IPS DF 4.7 (cell line): Measurements from ENCODE around the gene LUZP1.
"Not testable (repeated sequence)": the region's sequence is repeated elsewhere in the genome, so short reads cannot be mapped to it uniquely, and the experiment has no call there.

Experiments
- DNase-seq: peaks from one replicate; pipeline ENCODE4 v3.0.0-alpha.2; 2013; ENCODE audit warnings: low spot score; ENCODE audit errors: extremely low read depth

LUZP1 gene

DNA sequence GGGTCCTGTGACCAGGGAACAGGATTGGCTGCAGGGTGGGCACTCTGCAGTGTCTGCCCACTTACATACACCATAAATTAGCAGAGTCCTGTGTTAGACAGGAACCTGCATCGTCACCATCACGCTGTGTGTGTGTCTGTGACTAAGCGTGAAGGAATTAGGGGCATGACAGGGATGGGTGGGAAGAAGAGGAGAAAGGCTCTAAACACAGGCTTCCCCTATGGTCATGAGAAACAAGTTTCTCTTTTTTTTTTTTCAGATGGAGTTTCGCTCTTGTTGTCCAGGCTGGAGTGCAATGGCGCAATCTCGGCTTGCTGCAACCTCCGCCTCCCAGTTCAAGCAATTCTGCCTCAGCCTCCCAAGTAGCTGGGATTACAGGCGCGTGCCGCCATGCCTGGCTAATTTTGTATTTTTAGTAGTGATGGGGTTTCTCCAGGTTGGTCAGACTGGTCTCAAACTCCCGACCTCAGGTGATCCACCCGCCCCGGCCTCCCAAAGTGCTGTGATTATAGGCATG is 20.3 kb upstream of the LUZP1 start:
- not testable (repeated sequence) for DNase-seq

- DNase-seq = no peak
Measured at GRCh38 chr1:23188434-23188884, 19.8 kb upstream of the LUZP1 start.

GRCh38 chr1:23187637-23188036 is 19.0 kb upstream of the LUZP1 start:
- DNase-seq = no peak

DNA sequence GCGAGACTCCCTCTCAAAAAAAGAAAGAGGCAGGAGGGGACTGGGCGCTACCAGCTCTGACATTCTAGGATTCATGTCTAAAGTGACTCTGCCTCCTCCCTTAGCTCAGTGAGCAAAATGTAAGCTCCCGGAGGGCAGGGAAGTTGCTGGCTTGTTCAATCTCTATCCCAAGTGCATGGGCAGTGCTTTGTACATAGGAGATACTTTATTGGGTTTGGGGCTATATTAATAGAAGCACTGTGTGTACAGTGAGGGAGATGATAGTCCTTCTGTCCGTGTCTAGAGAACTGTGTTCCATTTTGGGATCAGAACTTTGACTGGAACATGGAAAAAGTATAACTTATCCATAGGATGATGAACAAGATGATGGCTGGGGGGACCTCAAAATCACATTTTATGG is 16.7 kb upstream of the LUZP1 start:
- no peak for DNase-seq

GRCh38 chr1:23184212-23184934 is 15.7 kb upstream of the LUZP1 start:
- no peak for DNase-seq

DNA sequence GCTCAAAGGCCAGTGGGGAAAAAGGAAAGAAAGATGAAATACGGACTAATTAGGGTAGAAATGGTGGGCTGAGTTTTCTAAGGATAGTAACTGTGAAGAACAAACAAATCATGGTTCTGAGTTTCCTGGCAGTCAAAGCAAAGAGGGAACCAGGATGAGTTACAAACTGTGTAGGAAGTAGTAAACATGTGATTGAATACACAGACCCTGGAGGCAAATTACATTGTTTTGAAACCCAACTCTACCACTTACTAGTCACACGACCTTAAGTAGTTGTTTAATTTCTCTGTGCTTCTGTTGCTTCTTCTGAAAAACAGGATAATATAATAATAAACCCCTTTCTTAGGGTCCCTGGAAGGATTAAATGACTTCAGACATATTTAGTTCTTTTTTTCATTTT is 11.2 kb upstream of the LUZP1 start:
- no peak for DNase-seq

- DNase-seq = no peak
Measured at GRCh38 chr1:23178950-23179349, 10.3 kb upstream of the LUZP1 start.

GRCh38 chr1:23178414-23178813 is 9.8 kb upstream of the LUZP1 start:
- DNase-seq = no peak

- no peak for DNase-seq
Measured at GRCh38 chr1:23177438-23178380, 9.1 kb upstream of the LUZP1 start.

DNA sequence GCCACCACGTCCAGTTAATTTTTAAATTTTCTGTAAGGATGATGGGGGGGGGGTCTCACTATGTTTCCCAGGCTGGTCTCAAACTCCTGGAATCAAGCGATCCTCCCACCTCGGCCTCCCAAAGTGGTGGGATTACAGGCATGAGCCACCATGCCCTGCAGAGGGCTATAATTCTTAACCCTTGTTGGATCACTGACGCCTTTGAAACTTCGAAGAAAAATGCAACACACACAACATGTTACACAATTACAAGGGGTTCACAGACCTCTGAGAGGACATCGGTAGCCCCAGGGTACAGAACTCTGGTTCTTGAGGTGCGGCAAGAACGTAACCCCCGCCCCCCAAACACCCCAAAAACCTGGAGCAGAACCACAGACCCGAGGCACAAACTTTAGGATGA is 8.4 kb upstream of the LUZP1 start:
- DNase-seq = no peak

- DNase-seq = no peak
Measured at GRCh38 chr1:23174426-23175110, 5.9 kb upstream of the LUZP1 start.

- DNase-seq = no peak
Measured at GRCh38 chr1:23171181-23171755, 2.6 kb upstream of the LUZP1 start.

- no peak for DNase-seq
Measured at GRCh38 chr1:23169727-23170335, 1.2 kb upstream of the LUZP1 start.

- no peak for DNase-seq
Measured at GRCh38 chr1:23169195-23169575, 529 bp upstream of the LUZP1 start.

GRCh38 chr1:23168079-23168444 is 594 bp downstream of the LUZP1 start:
- no peak for DNase-seq

DNA sequence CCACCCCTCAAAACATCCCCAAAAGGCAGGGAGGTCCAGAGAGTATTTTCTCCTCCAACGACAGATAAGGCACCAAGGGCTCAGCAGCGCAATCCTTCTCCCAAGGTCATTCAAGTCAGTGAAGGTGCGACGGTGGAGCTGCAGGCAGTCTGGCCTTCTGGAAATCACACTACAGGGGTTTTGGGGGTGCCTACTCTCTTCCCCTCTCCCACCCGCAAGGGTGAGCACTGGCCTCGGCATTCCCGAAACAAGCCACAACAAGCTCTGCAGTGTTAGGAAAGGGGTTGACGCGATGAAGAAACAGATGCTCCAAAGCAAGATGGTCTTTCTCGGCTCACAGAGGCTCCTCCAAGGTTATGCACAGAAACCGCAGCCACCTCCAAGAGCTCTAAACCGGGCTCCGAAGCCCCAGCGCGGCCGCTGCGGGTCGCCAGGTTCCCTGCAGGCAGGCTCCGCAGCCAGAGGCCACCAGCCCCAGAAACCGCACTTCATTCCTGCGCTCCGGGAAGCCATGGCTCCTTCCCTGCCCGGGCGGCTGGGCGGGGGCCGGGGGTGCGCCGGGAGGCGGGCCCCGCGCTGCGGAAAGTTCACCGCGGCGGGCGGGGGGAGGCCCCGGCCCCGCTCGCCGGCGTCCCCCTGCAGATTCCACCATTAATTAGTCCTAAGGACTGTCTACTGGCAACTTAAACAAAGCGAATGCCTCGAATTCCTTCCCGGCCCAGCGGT is 1.1 kb downstream of the LUZP1 start:
- DNase-seq = no peak

GRCh38 chr1:23166854-23167253 is 1.8 kb downstream of the LUZP1 start:
- no peak for DNase-seq

- DNase-seq = no peak
Measured at GRCh38 chr1:23163395-23163794, 5.3 kb downstream of the LUZP1 start.

- DNase-seq = no peak
Measured at GRCh38 chr1:23159963-23160877, 8.4 kb downstream of the LUZP1 start.
